PFSK-1 (cell line): Measurements from ENCODE around the gene SLC38A9.

ENCODE experiments used
- POLR2AphosphoS5 ChIP-seq: IDR thresholded peaks from 2 replicates; pipeline ENCODE4 v1.6.1; 2012; ENCODE audit warnings: low read depth, mild to moderate bottlenecking, control low read depth, low read length, moderate library complexity
- TF ChIP-seq, protein P1 (sequence below), 2 experiments: IDR thresholded peaks; 2 replicates each; pipeline versions ENCODE4 v1.6.1 to v1.8.0; 2011 to 2012; ENCODE audit warnings: low read depth in 2 of 2, low read length in 2 of 2, control low read depth in 1 of 2, inconsistent platforms in 1 of 2, mild to moderate bottlenecking in 1 of 2, moderate library complexity in 1 of 2; ENCODE audit not compliant: insufficient read depth in 1 of 2

GRCh38 chr5:55714749-55715148 is 2.6 kb upstream of the SLC38A9 start:
- TF ChIP-seq, protein P1, sequence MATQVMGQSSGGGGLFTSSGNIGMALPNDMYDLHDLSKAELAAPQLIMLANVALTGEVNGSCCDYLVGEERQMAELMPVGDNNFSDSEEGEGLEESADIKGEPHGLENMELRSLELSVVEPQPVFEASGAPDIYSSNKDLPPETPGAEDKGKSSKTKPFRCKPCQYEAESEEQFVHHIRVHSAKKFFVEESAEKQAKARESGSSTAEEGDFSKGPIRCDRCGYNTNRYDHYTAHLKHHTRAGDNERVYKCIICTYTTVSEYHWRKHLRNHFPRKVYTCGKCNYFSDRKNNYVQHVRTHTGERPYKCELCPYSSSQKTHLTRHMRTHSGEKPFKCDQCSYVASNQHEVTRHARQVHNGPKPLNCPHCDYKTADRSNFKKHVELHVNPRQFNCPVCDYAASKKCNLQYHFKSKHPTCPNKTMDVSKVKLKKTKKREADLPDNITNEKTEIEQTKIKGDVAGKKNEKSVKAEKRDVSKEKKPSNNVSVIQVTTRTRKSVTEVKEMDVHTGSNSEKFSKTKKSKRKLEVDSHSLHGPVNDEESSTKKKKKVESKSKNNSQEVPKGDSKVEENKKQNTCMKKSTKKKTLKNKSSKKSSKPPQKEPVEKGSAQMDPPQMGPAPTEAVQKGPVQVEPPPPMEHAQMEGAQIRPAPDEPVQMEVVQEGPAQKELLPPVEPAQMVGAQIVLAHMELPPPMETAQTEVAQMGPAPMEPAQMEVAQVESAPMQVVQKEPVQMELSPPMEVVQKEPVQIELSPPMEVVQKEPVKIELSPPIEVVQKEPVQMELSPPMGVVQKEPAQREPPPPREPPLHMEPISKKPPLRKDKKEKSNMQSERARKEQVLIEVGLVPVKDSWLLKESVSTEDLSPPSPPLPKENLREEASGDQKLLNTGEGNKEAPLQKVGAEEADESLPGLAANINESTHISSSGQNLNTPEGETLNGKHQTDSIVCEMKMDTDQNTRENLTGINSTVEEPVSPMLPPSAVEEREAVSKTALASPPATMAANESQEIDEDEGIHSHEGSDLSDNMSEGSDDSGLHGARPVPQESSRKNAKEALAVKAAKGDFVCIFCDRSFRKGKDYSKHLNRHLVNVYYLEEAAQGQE (IDR thresholded peaks at IDR 0.05; ENCODE audit: insufficient read depth in 1 of 2, low read depth in 2 of 2, low read length in 2 of 2) = no peak
- TF ChIP-seq POLR2AphosphoS5 = no peak
